SK-N-SH (cell line): Measurements from ENCODE around the gene ETS1.

Experiments used
- CHD2 ChIP-seq: fragments of 150-350 bp; IDR thresholded peaks from 2 replicates; pipeline ENCODE4 v1.6.1; 2018; ENCODE audit warnings: low read length; ENCODE audit not compliant: partially characterized antibody
- CTCF ChIP-seq: fragments of 200-600 bp; sonication (generic); IDR thresholded peaks from 2 replicates; pipeline ENCODE4 v1.6.1; 2017; ENCODE audit warnings: antibody characterized with exemption, mild to moderate bottlenecking, moderate library complexity
- PBX3 ChIP-seq: IDR thresholded peaks from 2 replicates; pipeline ENCODE4; 2012
- RFX5 ChIP-seq: IDR thresholded peaks from 2 replicates; pipeline ENCODE4 v1.6.1; 2012; ENCODE audit warnings: mild to moderate bottlenecking, improper control_type of control experiment, low read length
- SIN3A ChIP-seq: IDR thresholded peaks from 2 replicates; pipeline ENCODE4 v1.6.1; 2012; ENCODE audit warnings: low read depth, mild to moderate bottlenecking, low read length, moderate library complexity, borderline replicate concordance
- TAF1 ChIP-seq: IDR thresholded peaks from 2 replicates; pipeline ENCODE4 v1.6.1; 2012; ENCODE audit warnings: low read depth, mild to moderate bottlenecking, low read length, moderate library complexity, borderline replicate concordance
- YY1 ChIP-seq: IDR thresholded peaks from 2 replicates; pipeline ENCODE4 v1.4.0; 2012; ENCODE audit warnings: low read depth, mild to moderate bottlenecking
- TF ChIP-seq, protein P1 (sequence below): fragments of 150-350 bp; IDR thresholded peaks from 2 replicates; pipeline ENCODE4 v1.6.1; 2016; ENCODE audit warnings: mild to moderate bottlenecking, low read depth, low read length

GRCh38 chr11:128625326-128625725 lies 38.0 kb upstream of the ETS1 start:
- no peak for TF ChIP-seq SIN3A
- TF ChIP-seq YY1: no peak
- TF ChIP-seq, protein P1, sequence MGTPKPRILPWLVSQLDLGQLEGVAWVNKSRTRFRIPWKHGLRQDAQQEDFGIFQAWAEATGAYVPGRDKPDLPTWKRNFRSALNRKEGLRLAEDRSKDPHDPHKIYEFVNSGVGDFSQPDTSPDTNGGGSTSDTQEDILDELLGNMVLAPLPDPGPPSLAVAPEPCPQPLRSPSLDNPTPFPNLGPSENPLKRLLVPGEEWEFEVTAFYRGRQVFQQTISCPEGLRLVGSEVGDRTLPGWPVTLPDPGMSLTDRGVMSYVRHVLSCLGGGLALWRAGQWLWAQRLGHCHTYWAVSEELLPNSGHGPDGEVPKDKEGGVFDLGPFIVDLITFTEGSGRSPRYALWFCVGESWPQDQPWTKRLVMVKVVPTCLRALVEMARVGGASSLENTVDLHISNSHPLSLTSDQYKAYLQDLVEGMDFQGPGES: no peak
- TF ChIP-seq CTCF: no peak
- no peak for TF ChIP-seq TAF1
- TF ChIP-seq PBX3: no peak
- TF ChIP-seq RFX5: no peak
- no peak for TF ChIP-seq CHD2
